NCI-H1105 treated with DMSO at 0.1 percent for 48 hours (cell line): ENCODE measurements around the gene SDK1.

Experiments
- DNase-seq: peaks from one replicate; lab custom pipeline; 2025; lab: John Stamatoyannopoulos, UW

Gene SDK1

GRCh38 chr7:3981281-3981680, 680.2 kb downstream of the SDK1 start:
- DNase-seq, result no peak

DNA sequence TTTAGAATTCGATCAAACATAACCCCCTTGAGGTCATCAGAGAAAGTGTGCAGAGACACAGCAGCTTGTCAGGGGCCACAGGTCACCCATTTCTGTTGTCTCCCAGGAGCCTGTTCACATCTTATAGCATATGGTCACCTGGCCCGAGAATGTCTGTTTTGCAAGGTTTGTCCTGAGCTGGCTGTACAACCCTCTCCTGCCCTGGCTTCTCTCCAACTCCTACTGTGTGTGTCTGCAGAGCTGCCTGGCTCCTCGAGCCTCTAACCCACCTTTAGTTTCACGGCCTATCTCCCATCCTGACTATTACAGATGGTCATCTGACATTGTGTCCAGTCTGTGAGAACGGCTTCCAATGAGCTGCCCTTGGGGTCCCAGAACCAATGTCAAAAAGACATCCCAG, 683.4 kb downstream of the SDK1 start:
- no peak for DNase-seq

- DNase-seq, result no peak
Measured at GRCh38 chr7:3986927-3987326, 685.9 kb downstream of the SDK1 start.

DNA sequence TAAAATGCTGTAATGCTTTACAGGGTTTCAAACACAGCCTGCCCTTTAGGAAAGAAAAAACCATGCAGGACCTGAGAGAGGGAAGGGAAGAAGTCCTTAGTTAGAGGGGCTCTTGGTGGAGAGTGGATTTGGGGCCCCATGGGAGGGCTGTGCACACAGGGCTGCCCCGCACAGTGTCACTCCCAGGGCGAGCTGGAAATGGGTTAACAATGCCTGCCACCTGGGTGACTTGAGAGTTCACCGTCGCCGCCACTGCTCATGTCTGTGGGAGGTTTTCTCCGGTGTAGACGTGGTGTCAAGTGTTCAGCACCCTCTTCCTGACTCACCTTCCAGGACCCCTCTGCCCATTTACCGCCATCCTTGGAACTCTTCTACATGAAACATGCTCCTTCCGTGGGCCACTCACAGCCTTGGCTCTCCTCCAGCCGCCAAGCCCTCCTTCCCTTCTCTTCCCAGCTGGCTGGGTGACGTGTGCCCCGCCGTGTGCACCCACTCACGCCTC, 686.4 kb downstream of the SDK1 start:
- DNase-seq, result no peak

DNA sequence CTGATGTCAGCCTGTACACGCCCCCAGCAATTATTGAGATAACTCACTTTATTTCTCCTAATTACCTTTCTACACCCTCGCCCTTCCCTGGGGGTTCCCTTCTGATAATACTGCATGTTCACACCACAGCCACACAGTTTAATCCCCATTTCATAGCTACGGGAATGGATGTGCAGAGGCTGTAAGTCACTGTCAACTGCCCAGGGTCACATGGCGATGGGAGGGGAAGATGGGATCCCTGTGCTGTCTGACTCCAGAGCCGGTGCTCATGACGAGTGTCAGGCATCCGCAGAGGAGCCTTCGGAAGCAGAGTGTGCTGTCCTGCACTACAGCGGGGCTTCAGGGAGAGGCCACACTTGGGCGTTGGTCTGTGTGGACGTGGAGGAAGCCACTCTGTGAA, 688.7 kb downstream of the SDK1 start:
- DNase-seq, result no peak

DNA sequence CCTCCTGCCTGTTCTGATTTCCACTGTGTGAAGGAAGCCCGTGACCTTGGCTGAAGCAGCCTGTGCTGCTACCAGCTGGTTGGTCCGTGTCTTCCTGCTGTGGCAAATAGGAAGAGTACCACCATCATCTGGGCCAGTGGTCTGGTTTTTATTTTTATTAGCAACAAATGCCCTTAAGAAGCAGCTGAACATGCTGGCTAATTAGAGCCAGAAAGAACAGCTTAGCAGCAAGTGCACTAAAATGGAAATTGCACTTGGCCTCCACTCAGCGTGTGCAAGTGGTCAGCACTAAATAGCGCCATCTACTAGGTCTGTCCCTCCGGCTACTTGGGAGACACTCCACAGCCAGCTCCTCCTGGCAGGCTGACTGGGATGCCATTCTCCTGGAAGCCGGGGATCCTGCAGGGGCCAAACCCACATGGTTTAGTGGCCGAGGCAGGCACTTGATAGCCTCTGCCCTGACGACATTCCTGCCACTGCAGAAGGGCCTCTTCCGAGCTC, 690.7 kb downstream of the SDK1 start:
- no peak for DNase-seq

DNA sequence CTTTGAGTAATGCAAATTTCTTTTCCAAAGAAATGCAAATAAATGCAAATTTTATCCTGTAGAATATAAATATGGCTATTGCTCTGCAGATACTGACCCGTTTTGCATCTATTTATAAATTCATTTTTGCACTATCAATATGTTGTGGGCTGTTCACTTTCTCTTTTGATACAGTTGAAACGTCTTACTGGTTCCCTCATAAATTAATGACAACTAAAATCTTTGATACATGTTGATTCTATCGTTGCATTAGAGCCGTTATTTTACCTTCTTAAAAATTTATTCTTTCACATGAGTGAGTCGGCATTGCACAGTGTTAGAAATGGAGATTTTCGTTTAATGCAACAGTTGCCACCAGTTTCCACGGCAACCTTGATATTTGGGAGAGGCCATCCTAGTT, 691.8 kb downstream of the SDK1 start:
- no peak for DNase-seq

- no peak for DNase-seq
Measured at GRCh38 chr7:3994764-3995163, 693.7 kb downstream of the SDK1 start.

GRCh38 chr7:3995187-3995586, 694.1 kb downstream of the SDK1 start:
- no peak for DNase-seq

- no peak for DNase-seq
Measured at GRCh38 chr7:3998060-3998459, 697.0 kb downstream of the SDK1 start.

DNA sequence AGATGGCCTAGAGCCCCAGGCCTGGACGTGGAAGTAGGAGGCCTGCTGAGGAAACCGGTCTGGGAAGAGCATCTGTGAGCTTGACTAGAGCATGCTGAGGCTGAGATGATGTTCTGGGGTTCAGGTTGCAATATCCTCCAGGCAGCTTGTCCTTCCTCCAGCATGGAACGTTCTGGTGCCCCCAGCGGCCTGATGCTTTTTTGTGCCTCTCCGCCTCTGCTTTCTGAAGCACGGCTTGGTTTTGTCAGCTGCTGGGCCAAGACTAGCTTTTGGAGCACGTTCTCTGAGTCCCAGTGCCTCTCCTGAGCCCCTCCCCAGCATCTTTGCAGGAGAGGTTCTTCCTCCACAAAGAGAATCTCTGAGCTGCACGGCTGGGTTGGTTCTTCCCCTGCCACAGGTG, 699.1 kb downstream of the SDK1 start:
- DNase-seq, result no peak

GRCh38 chr7:4000934-4001333, 699.9 kb downstream of the SDK1 start:
- DNase-seq, result no peak

- DNase-seq, result no peak
Measured at GRCh38 chr7:4001742-4002141, 700.7 kb downstream of the SDK1 start.

GRCh38 chr7:4003503-4003902, 702.5 kb downstream of the SDK1 start:
- DNase-seq, result no peak

GRCh38 chr7:4006687-4007086, 705.6 kb downstream of the SDK1 start:
- DNase-seq, result peak; percentile 84

DNA sequence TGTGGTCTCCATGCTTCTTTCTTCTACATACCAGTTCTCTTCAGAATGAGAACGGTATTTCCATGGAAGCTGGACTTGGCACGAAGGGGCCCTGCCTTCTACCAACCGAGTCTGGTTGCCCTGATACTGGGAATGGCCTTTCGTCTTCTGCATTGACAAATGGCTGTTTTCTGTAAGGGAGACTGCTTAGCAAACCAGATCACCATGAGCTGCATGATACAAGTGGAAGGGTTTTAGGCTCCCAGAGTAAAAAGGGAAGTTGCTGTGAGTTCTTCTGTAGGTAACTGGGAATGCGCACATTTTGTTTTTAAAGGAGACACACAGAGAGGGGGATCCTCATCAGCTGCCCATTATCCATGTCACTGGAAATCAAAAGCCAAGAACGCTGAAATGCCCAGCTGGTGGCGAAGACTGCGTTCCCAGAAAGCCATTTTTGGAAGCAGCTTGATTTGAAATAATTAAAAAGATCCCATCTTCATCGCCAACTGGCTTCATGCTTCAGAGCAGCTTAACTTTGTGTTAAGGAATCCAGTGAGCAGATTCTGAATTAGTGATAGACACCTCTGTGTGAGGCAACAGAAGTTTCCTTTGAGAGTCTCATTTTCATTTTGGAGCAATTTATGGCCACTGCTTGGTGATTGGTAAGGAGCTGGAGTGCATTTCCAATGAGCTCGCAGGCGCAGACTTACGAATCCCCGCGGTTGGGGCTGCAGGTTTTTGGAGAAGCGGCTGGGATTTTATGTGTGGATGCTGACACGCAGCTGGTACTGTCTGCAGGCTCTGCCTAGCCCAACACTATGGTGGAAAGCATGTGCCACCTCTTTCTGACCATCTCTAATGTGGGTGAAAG, 708.4 kb downstream of the SDK1 start:
- no peak for DNase-seq

GRCh38 chr7:4010061-4010605, 709.1 kb downstream of the SDK1 start:
- no peak for DNase-seq

DNA sequence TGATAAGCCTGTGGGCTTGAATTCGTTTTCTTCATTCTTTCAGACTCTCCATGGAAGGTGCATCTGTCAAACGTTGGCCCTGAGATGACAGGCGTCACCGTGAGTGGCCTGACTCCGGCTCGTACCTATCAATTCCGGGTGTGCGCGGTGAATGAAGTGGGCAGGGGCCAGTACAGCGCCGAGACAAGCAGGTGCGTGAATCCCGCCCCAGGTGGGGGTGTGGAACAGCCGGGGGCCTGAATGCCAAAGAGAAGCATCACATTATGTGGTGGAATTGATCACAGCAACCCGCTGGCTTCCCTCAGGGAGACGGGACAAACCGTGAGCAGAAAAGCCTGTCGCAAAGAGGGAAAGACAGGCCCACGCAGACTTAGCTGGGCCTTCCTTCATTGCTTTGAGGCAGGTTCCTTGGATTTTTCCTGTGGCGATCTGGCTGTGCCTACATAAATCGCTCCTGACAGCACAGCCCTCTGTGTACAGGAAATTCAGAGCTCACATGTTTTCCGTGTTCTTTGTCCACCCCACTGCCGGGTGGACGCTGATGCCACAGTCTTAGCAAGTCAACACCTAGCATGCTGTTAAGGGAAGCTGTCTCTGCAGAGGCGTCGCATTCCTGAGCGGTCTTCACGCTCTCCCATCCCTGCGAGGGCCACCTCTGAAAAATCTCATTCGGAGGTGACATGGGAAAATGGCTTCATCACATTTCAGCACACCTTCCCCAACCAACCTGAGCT, 710.0 kb downstream of the SDK1 start:
- no peak for DNase-seq

- no peak for DNase-seq
Measured at GRCh38 chr7:4013793-4014192, 712.7 kb downstream of the SDK1 start.

- no peak for DNase-seq
Measured at GRCh38 chr7:4014346-4015050, 713.4 kb downstream of the SDK1 start.

- peak; percentile 34 for DNase-seq
Measured at GRCh38 chr7:4015371-4015770, 714.3 kb downstream of the SDK1 start.

- DNase-seq, result no peak
Measured at GRCh38 chr7:4015996-4016395, 714.9 kb downstream of the SDK1 start.
